T-helper 2 cell (primary cell): ENCODE results near the gene FAM131A.

Experiments used
- DNase-seq, 5 experiments: peaks; one replicate each; pipeline versions ENCODE4 v3.0.0 to v3.0.0-alpha.2; 2012 to 2022

FAM131A gene

DNA sequence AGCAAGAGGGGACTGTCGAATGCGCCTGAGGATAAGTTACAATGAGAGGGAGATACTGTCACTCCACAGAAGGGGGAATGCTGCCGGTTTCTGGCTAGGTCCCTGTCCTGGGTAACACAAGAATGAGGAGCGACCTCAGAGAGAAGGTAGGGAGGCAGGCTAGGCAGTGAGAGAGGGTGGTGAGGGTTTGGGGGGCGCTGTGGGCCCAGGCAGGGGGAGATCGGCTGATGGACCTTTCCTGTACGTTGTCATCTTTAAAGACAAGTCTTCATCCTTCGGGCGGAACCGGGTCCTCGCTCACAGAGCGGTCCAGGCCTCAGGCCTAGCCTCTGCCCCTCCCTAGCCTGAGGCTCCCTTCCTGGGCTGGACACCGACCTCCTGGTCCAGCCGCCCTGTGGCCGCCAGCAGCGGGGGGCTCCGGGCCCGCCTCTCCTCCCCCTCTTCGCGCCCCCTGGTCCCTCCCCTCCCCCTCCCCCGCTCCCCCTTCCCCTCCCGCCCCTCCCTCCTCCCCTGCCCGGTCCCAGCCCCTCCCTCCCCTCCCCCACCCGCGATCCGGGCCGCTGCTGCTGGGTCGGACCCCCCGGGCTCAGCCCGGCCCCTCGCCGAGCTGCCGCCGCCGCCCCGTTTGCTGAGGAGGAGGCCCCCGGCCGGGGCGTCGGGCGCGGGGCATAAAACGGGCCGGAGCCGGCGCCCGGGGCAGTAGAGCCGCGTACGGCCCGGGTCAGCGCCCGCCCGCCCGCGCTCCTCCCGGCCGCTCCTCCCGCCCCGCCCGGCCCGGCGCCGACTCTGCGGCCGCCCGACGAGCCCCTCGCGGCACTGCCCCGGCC, 42.2 kb downstream of the FAM131A start, which contains the start of gene CHRD:
Gene CHRD (plus strand): TSS at position 697 of the 827 bp plus-strand sequence. CDS start 265 bp downstream, outside the sequence.
- DNase-seq: no peak

DNA sequence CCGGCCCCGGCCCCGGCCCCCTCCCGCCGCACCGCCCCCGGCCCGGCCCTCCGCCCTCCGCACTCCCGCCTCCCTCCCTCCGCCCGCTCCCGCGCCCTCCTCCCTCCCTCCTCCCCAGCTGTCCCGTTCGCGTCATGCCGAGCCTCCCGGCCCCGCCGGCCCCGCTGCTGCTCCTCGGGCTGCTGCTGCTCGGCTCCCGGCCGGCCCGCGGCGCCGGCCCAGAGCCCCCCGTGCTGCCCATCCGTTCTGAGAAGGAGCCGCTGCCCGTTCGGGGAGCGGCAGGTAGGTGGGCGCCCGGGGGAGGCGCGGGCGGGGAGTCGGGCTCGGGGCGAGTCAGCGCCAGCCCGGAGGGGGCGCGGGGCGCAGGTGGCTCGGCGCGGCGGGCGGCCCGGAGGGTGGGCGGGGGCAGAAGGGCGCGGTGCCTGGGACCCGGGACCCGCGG, 42.8 kb downstream of the FAM131A start:
- peak in 1 of 5 experiments; percentile 27 for DNase-seq

DNA sequence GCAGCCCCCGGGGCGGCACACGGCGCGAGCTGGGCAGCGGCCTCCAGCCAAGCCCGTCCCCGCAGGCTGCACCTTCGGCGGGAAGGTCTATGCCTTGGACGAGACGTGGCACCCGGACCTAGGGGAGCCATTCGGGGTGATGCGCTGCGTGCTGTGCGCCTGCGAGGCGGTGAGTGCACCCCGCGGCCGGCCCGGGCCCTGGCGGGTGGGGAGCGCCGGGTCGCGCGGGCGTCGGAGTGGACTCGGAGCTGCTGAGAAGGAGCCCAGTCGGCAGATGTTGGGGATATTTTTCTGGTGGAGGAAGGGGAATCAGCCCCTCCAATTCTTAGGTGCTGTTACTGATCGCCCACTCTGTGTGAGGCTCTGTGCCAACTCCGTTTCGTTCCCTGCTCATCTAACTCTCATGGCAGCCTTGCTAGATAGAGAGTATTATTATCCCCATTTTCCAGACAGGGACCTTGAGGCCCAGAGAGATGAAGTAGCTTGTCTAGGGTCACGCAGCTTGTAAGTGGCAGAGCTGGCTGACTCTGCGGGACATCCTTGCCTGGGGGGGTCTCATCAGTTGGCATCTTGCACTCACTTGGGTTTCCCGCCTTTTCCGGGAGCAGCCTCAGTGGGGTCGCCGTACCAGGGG, 43.3 kb downstream of the FAM131A start:
- DNase-seq: no peak

DNA sequence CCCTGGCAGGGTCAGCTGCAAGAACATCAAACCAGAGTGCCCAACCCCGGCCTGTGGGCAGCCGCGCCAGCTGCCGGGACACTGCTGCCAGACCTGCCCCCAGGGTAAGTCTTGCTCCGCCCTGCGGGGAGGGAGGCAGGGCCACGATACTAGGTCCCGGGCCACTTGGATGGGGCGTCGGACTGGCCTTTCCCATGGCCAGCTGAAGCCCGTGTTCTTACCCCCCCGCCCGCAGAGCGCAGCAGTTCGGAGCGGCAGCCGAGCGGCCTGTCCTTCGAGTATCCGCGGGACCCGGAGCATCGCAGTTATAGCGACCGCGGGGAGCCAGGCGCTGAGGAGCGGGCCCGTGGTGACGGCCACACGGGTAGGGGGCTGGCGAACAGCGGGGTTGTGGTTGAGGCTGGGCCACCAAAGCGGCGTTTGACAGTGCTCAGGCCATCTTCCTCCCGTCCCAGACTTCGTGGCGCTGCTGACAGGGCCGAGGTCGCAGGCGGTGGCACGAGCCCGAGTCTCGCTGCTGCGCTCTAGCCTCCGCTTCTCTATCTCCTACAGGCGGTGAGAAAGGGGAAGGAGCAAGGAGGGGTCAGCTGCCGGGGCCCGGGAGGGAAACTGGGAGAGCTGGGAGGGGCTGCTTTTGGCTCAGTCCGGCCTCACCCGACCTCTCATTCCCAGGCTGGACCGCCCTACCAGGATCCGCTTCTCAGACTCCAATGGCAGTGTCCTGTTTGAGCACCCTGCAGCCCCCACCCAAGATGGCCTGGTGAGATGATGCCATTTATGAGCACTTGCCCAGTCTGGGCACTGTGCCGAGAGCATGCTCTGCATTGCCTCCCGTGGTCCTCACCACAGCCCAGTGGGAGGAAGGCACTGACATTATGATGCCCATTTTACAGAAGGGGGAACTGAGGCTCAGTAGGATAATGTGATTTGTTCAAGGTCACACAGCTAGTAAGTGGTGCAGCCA, 44.1 kb downstream of the FAM131A start:
- no peak for DNase-seq

DNA sequence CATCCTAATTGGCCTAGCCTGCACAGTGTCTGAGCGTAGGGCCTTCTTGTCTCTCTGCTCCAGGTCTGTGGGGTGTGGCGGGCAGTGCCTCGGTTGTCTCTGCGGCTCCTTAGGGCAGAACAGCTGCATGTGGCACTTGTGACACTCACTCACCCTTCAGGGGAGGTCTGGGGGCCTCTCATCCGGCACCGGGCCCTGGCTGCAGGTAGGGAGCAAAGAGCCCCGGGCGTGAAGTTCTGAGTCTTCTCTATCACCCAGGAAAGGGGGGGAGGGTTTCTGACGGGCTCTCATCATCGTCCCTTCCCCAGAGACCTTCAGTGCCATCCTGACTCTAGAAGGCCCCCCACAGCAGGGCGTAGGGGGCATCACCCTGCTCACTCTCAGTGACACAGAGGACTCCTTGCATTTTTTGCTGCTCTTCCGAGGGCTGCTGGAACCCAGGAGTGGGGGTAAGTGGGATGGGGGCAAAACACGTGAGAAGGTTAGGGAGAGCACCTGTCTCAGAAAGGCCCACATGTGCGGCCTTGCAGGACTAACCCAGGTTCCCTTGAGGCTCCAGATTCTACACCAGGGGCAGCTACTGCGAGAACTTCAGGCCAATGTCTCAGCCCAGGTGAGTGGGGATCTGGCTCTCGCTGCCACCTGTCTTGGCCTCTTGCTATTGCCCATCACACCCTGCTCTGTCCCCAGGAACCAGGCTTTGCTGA, 45.1 kb downstream of the FAM131A start:
- no peak for DNase-seq

DNA sequence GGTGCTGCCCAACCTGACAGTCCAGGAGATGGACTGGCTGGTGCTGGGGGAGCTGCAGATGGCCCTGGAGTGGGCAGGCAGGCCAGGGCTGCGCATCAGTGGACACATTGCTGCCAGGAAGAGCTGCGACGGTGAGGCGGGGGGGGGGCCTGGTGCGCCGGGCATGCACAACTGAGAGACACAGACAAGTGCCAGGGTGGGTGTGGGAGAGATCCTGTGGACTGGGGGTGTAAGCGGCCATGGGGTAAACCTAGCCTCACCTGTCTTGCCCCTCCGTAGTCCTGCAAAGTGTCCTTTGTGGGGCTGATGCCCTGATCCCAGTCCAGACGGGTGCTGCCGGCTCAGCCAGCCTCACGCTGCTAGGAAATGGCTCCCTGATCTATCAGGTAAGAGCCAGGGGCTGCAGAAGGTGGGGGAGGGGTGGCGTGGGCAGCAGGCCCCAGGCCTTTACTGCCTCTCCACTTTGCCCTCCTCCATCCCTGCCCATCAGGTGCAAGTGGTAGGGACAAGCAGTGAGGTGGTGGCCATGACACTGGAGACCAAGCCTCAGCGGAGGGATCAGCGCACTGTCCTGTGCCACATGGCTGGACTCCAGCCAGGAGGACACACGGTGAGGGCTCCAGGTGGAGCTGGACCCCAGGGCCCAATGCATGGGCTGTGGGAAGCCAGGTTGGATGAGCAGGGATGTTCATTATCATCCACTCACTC, 45.8 kb downstream of the FAM131A start:
- no peak for DNase-seq

DNA sequence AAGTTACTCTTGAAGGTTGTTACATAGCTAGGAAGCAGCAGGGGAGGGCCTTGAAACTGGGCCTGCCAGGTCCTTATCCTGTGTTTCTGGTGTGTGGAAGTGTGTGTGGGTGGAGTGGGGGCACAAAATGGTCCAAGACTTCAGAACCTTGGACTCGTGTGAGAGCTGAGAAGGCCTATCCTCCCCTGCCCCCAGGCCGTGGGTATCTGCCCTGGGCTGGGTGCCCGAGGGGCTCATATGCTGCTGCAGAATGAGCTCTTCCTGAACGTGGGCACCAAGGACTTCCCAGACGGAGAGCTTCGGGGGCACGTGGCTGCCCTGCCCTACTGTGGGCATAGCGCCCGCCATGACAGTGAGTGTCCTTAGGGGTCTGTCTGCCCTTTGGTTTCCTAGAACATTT, 46.9 kb downstream of the FAM131A start:
- DNase-seq: no peak

DNA sequence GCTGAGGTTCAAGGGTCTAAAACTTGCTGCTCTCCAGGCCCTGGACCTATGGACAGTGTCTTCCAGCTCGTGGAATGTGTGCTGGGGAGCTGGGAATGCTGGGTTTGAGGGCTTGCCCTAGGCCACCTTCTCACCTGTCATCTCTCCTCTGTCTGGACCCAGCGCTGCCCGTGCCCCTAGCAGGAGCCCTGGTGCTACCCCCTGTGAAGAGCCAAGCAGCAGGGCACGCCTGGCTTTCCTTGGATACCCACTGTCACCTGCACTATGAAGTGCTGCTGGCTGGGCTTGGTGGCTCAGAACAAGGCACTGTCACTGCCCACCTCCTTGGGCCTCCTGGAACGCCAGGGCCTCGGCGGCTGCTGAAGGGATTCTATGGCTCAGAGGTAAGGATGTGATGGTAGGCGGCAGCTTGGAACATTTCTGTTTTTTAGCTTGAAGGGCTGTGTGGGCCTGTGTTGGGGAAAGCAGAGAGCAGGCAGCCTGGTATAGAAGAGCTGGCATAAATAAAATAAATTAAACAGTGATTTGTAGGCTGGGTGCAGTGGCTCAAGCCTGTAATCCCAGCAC, 47.5 kb downstream of the FAM131A start:
- DNase-seq: no peak

DNA sequence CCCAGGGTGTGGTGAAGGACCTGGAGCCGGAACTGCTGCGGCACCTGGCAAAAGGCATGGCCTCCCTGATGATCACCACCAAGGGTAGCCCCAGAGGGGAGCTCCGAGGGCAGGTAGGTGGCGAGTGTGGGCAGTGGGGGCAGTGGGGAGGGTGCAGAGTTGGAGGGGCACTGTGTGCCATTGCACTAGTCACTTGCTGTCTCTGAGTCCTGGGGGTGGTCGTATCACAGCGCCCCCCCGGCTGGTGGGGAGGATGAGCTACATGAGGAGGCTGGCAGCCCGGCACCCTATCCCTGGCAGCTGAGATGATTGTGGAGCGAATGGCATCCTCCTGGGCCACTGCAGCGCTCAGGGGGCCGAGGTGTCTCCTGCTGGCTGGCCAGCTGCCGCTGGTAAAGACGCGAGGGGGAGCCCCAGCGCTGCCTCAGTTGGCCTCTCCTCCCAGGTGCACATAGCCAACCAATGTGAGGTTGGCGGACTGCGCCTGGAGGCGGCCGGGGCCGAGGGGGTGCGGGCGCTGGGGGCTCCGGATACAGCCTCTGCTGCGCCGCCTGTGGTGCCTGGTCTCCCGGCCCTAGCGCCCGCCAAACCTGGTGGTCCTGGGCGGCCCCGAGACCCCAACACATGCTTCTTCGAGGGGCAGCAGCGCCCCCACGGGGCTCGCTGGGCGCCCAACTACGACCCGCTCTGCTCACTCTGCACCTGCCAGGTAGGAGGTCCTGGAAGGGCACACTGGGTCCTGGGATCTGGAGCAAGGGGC, 48.8 kb downstream of the FAM131A start:
- DNase-seq: no peak

DNA sequence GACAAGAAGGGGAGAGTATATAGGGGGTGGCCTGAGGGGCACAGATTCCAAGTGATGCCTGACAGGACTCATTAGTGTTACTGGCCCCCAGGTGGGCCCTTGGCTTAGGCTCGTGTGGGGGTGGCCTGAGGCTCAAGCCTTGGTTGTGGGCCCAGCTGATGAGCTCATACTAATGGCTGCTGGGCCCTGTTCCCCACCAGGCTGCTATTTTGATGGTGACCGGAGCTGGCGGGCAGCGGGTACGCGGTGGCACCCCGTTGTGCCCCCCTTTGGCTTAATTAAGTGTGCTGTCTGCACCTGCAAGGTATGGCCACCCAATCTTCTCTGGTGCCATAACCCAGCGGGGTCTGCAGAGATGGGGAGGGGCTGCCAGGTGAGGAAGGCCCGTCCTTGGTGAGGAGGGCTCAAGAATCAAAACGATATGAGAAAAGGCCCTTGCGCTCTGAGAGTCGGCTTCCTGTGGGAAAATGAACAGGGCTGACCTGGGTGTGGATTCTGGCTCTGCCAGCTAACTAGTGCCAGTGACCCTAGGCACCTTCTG, 49.8 kb downstream of the FAM131A start:
- no peak for DNase-seq

DNA sequence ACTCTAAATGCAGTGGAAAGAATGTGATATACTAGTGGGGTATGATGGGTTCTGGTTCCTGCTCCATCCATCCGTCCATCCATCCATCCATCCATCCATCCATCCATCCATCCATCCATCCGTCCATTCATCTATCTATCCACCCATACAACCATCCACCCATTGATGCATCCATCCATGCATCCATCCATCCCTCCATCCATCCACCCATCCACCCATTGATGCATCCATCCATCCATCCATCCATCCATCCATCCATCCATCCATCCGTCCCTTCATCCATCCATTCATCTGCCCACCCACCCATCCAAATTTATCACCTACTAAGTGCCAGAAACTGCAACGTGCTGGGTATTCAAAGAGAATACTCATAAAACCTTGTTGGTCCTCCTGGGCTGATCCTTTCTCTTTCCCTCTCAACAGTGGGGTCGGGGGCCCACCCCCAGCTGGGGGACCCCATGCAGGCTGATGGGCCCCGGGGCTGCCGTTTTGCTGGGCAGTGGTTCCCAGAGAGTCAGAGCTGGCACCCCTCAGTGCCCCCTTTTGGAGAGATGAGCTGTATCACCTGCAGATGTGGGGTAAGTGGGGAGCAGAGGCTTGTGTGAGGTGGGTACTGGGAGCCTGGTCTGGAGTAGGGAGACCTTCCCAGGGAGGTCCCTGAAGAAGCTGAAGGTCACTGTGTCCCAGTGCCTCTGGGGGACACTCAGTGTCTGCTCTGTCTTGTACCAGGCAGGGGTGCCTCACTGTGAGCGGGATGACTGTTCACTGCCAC, 51.0 kb downstream of the FAM131A start:
- no peak for DNase-seq

DNA sequence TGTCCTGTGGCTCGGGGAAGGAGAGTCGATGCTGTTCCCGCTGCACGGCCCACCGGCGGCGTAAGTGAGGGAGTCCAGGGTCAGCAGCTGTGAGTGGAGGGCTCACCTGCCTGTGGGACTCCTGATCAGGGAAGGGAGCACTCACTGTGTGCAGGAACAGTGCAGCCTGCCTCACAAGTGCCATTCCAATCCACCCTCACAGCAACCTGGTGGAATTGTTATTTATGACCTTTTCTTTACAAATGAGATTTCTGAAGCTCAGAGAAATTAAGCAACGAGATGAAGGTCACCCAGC, 51.5 kb downstream of the FAM131A start:
- no peak for DNase-seq

DNA sequence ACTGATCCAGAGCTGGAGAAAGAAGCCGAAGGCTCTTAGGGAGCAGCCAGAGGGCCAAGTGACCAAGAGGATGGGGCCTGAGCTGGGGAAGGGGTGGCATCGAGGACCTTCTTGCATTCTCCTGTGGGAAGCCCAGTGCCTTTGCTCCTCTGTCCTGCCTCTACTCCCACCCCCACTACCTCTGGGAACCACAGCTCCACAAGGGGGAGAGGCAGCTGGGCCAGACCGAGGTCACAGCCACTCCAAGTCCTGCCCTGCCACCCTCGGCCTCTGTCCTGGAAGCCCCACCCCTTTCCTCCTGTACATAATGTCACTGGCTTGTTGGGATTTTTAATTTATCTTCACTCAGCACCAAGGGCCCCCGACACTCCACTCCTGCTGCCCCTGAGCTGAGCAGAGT, 52.0 kb downstream of the FAM131A start:
- no peak for DNase-seq

DNA sequence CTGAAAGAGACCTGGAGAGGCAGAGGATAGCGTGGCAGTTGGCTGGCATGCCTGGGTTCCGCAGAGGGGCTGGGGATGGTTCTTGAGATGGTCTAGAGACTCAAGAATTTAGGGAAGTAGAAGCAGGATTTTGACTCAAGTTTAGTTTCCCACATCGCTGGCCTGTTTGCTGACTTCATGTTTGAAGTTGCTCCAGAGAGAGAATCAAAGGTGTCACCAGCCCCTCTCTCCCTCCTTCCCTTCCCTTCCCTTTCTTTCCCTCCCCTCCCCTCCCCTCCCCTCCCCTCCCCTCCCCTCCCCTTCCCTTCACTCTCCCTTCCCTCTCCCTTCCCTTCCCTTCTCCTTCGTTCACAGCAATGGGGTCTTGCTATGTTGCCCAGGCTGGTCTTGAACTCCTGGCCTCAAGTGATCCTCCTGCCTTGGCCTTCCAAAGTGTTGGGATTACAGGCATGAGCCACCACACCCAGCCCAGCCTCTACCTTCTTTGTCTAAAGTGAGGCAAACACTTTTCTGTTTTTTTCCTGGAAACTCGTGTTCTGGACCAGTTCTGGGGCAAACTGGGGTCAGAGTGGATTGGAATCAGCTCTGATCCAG, 52.6 kb downstream of the FAM131A start:
- no peak for DNase-seq

DNA sequence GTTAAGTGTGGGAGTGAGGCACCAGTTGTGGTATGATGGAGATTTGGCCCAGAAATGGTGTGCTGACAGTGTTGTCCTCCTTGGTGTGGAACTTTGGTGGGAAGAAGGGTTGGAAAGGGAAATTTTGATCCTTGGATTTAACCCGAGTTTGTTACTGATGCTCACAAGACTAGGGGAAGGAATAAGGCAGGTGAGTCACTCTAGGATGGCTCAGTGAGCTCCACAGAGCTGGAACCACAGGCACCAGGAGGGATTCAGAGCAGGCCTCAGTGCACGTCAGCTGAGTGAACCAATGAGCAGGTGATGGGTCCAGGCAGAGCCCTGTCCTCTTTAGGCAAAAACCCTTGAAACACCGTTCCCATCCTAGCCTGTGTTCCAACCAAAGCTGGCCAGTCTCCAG, 53.9 kb downstream of the FAM131A start:
- no peak for DNase-seq

DNA sequence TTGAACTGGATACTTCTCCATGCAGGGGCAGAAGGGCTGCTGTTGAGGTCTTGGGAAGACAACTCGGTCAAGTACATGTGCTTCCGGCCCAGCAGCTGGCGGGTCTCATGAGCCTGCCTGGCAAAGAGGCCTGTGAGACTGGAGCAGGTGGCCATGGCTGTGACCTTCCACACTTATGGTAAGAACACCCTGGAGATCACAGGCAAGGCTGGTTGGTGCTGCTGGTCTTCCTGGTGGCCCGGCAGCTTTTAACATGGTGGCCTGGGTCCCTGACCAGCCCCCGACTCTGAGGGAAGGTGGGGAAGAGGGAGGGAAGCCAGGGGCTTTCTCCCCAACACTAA, 57.9 kb downstream of the FAM131A start:
- no peak for DNase-seq
